ENCODE results near the gene CACNA2D3.

DNA sequence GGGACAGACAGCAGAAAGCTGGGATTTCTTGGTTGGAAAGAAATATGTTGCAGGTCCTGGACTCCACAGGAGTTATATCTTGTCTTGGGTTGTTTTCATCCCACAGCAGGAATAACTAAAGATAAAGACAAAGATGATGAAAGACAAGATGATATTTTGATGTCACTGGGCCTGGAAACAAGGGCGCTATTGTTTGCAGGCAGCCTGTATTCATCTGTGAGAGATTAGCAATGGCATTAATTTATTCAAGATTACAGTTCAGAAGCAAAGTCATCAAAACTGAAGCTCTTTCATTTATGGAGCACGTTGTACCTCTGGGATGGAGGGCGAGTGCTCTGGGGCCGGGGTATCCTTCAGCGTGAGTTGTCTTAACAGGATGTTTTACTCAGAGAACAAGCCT, 591.7 kb downstream of the CACNA2D3 start:
- TF ChIP-seq, protein P1, sequence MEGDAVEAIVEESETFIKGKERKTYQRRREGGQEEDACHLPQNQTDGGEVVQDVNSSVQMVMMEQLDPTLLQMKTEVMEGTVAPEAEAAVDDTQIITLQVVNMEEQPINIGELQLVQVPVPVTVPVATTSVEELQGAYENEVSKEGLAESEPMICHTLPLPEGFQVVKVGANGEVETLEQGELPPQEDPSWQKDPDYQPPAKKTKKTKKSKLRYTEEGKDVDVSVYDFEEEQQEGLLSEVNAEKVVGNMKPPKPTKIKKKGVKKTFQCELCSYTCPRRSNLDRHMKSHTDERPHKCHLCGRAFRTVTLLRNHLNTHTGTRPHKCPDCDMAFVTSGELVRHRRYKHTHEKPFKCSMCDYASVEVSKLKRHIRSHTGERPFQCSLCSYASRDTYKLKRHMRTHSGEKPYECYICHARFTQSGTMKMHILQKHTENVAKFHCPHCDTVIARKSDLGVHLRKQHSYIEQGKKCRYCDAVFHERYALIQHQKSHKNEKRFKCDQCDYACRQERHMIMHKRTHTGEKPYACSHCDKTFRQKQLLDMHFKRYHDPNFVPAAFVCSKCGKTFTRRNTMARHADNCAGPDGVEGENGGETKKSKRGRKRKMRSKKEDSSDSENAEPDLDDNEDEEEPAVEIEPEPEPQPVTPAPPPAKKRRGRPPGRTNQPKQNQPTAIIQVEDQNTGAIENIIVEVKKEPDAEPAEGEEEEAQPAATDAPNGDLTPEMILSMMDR (optimal IDR thresholded peaks at IDR 0.05 in 1 of 3, IDR thresholded peaks at IDR 0.05 in 1 of 3, conservative IDR thresholded peaks at IDR 0.05 in 1 of 3; ENCODE audit: extremely low read depth in 1 of 3, insufficient read depth in 2 of 3, low read length in 3 of 3): no peak
- no peak for TF ChIP-seq EZH2 (IDR thresholded peaks at IDR 0.05; ENCODE audit: low read length)
